Fibroblast of lung (primary cell): ENCODE measurements around the gene LPIN3.

Source experiments
- CTCF ChIP-seq, 2 donors: IDR thresholded peaks in 1 of 2; conservative IDR thresholded peaks in 1 of 2; 1 replicate in 1 of 2; 2 replicates in 1 of 2; pipeline ENCODE4 v1.5.1; 2011 to 2012; ENCODE audit warnings: low read length in 2 of 2, control low read depth in 1 of 2, inconsistent platforms in 1 of 2, low read depth in 1 of 2, mild to moderate bottlenecking in 1 of 2
- EZH2 ChIP-seq: IDR thresholded peaks from 2 replicates; pipeline ENCODE4 v1.5.1; 2012; ENCODE audit warnings: low read length, control low read depth, mild to moderate bottlenecking; ENCODE audit errors: missing control alignments

- TF ChIP-seq EZH2, result no peak
- TF ChIP-seq CTCF (conservative IDR thresholded peaks at IDR 0.05 in 1 of 2, IDR thresholded peaks at IDR 0.05 in 1 of 2; ENCODE audit: low read depth in 1 of 2, low read length in 2 of 2), result no peak
These were observed 18.1 kb downstream of the LPIN3 start for GRCh38 chr20:41358717-41359116.
